ENCODE measurements around the gene KLRC2. TPM values are rescaled to one million over a fixed set of nuclear protein-coding genes. Genes with fewer than 3 reads are reported as not detected.
A peak's percentile ranks its signal among the peaks of the same experiment; 100 is the strongest.
"Not testable (repeated sequence)": the region's sequence is repeated elsewhere in the genome, so short reads cannot be mapped to it uniquely, and the experiment has no call there.

The KLRC2 gene
- total RNA-seq, 2 experiments from 2014 or later = 4.4 to 7.9 TPM

DNA sequence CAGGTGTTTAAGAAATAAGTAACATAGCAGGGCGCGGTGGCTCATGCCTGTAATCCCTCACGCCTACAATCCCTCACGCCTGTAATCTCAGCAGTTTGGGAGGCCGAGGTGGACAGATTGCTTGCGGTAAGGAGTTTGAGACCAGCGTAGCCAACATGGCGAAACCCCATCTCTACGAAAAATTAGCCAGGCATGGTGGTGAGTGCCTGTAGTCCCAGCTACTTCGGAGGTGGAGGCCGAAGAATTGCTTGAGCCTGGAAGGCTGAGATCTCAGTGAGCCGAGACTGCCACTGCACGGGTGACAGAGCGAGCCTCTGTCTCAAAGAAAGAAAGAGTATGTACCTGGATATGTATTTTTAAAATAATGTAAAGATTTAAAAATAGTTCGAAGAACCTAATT, 39.6 kb downstream of the KLRC2 start:
- POLR2A ChIA-PET = interaction anchor here (0.7 to 8.4 kb wide), 13 partner anchors 8 to 528 kb away, joined by 3 to 117 read pairs (median 5); partner anchors contain the start of gene KLRC4

DNA sequence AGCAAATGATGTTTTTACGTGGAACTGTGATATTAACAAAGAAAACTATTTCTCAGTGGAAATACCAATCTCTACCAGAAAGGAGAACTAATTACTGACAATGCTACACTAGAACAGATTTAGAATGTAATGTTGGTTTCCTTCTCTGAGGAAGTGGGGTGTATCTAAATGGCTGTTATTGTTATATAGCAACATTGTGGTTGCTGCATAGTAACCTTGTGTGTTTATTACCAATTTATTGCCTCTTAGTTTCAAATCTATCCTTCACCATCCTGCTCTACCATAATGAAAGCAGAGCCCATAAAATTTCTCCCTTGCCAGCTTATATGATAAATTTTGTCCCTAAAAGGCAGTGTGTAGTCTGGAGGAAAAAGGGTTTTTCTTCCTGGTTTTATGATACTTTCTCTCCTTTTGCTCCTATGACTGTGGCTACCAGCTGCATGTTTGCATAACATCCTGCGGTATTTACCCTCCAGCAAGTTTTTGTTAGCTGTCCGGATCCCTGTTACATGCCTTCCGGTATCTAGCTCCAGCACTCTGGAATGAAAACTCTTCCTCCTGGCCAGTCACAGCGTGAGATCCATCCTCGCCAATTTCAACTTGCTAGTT, 40.3 kb downstream of the KLRC2 start:
- Mint-ChIP-seq H3K4me3 (peak overlapping the region; percentile 69), H3K4me1 (peaks cover 60% of the 10 kb centered on the region), H3K27ac (peak overlapping the region; percentile 94), H3K9me3 (no peaks in the 10 kb centered on the region), H3K27me3 (no peaks in the 10 kb centered on the region), H3K36me3 (peaks cover 4% of the 10 kb centered on the region)
- POLR2A ChIA-PET = interaction anchor here (0.7 to 8.4 kb wide), 11 partner anchors 9 to 639 kb away, joined by 3 to 117 read pairs (median 5); partner anchors contain the start of gene KLRC4
- ATAC-seq (ENCODE audit: low read depth) = peak; percentile 55
- peak; percentile 35 for DNase-seq

More for the DNA sequence above, 39.6 kb downstream of the KLRC2 start:
- Mint-ChIP-seq H3K4me1 (peaks cover 62% of the 10 kb centered on the region), H3K27ac (peak overlapping the region; percentile 54), H3K4me3 (peak overlapping the region; percentile 18)
- H3K36me3 Mint-ChIP-seq; DNase-seq; H3K9me3 Mint-ChIP-seq; H3K27me3 Mint-ChIP-seq; ATAC-seq (ENCODE audit: low read depth): not testable (repeated sequence)

DNA sequence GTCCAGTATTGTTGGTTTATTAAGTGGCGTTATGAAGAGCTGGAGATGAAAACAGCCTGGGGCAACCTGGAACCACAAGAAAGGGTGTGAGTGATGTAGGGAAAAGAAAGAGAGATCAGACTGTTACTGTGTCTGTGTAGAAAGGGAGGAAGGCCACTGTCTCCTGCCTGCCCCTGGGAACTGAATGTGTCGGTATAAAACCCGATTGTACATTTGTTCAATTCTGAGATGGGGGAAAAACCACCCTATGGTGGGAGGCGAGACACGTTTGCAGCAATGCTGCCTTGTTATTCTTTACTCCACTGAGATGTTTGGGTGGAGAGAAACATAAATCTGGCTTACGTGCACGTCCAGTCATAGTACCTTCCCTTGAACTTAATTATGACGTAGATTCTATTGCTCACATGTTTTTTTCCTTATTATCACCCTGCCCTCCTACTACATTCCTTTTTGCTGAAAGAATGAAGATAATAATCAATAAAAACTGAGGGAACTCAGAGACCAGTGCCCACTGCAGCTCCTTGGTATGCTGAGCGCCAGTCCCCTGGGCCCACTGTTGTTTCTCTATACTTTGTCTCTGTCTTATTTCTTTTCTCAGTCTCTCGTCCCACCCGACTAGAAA, 41.2 kb downstream of the KLRC2 start:
- H3K36me3 Mint-ChIP-seq, H3K27me3 Mint-ChIP-seq, H3K9me3 Mint-ChIP-seq: not testable (repeated sequence)
- H3K4me3 Mint-ChIP-seq = peak overlapping the region; percentile 69
- DNase-seq = peak; percentile 47
- peak overlapping the region; percentile 94 for H3K27ac Mint-ChIP-seq
- H3K4me1 Mint-ChIP-seq = peaks cover 61% of the 10 kb centered on the region
- POLR2A ChIA-PET = interaction anchor here (1.2 to 8.4 kb wide), 9 partner anchors 8 to 639 kb away, joined by 4 to 117 read pairs (median 5); partner anchors contain the start of gene KLRC4
- peak; percentile 45 for ATAC-seq (ENCODE audit: low read depth)

DNA sequence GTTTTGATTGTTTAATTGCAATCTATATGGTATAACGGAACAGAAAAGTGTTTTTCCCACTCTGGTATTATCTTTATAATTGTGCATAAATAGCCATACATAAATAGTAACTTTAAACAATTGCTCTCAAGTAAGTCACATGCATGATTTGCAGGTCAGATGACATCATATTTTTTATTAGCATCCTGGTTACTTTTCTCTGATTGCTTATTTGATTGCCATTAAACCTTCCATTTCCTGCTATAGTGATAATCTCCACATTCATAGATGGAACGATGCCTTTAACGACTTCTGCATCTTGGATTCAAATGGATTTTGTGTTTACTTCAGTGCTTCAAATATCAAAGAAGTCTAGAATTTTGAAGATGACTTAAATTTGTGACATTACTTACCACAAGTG, 42.5 kb downstream of the KLRC2 start:
- Mint-ChIP-seq H3K27me3 (no peaks in the 10 kb centered on the region), H3K4me3 (peak overlapping the region; percentile 67), H3K36me3 (peaks cover 11% of the 10 kb centered on the region), H3K4me1 (peaks cover 59% of the 10 kb centered on the region), H3K9me3 (no peaks in the 10 kb centered on the region), H3K27ac (peak overlapping the region; percentile 76)
- ATAC-seq (ENCODE audit: low read depth) (no peak), DNase-seq (no peak)
- POLR2A ChIA-PET = interaction anchor here (0.7 to 8.4 kb wide), 17 partner anchors 7 to 745 kb away, joined by 3 to 117 read pairs (median 5); partner anchors contain the start of genes CLEC2B and CLEC2D

DNA sequence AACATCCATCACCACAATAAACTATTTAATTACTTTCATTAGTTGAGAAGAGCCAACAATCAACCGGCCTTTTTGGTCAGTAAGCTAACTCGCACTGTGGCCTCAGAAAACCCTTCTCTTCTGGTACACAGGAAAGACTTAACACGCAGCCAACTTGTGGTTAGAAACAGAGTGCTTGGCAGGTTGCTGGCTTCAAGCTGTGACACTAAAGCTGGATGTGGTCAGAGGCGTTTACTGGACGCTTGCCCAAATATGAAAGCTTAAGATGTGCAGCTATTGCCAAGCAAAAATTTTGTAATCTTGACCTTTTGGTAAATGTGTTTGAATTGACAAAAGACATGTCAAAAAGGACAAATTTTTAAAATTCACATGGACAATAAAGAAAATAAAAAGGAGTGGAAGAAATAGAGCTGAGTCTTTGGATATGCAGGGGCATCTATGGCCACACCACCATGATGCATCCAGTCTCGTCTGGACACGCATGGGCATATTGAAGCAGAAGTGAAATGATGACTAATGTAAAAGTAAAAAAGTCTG, 43.3 kb downstream of the KLRC2 start:
- DNase-seq (no peak), ATAC-seq (ENCODE audit: low read depth) (peak; percentile 48)
- Mint-ChIP-seq H3K4me1 (peaks cover 54% of the 10 kb centered on the region), H3K27ac (peak overlapping the region; percentile 93), H3K27me3 (no peaks in the 10 kb centered on the region), H3K9me3 (no peaks in the 10 kb centered on the region), H3K4me3 (peak overlapping the region; percentile 81), H3K36me3 (peaks cover 12% of the 10 kb centered on the region)
- POLR2A ChIA-PET = interaction anchor here (0.5 to 8.4 kb wide), 18 partner anchors 10 to 744 kb away, joined by 3 to 117 read pairs (median 4); partner anchors contain the start of genes CD69, CLEC2B and CLEC2D

DNA sequence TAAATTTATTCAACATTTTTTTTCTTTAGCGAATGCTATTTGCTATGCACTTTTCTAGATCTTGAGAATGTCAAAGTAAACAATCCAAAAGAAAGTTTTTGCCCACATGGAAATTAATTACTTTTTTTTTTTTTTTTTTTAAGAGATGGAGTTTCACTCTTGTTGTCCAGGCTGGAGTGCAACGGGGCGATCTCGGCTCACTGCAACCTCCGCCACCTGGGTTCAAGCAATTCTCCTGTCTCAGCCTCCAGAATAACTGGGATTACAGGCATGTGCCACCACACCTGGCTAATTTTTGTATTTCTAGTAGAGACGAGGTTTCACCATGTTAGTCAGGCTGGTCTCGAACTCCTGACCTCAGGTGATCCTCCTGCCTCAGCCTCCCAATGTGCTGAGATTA, 44.8 kb downstream of the KLRC2 start:
- not testable (repeated sequence) for H3K27me3 Mint-ChIP-seq; DNase-seq; ATAC-seq (ENCODE audit: low read depth); H3K9me3 Mint-ChIP-seq
- Mint-ChIP-seq H3K4me3 (peak overlapping the region; percentile 60), H3K4me1 (peaks cover 53% of the 10 kb centered on the region), H3K36me3 (peaks cover 18% of the 10 kb centered on the region), H3K27ac (peak overlapping the region; percentile 81)
- POLR2A ChIA-PET = interaction anchor here (0.7 to 8.4 kb wide), 9 partner anchors 9 to 635 kb away, joined by 3 to 117 read pairs (median 8); partner anchors contain the start of gene CD69

DNA sequence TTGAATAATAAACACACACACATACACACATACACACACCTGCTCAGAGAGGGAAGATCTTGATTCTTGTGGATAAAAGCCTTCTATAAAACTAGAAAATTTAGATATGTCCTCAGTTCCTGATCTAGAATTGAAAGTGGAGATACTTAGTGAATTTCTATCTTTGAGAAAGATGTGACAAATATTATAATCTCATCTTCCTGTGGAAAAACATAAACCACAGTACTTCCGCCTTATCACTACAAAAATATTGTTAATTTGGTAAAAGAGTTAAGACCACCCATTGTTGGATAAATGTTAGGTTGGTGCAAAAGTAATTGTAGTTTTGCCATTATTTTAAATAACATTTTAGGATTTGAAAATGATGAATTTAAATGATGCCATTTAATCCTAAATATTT, 45.9 kb downstream of the KLRC2 start, which contains the start of gene KLRK1:
Gene KLRK1, minus strand, starts transcription at position 138 of the 400 bp plus-strand sequence. CDS start 1,231 bp downstream, outside the sequence.
- H3K9me3 Mint-ChIP-seq = no peaks in the 10 kb centered on the region
- POLR2A ChIA-PET = interaction anchor here (0.9 to 8.4 kb wide), 8 partner anchors 8 to 629 kb away, joined by 3 to 117 read pairs (median 25); partner anchors contain the start of gene CD69
- peak within 1 kb of the TSS; percentile 89 for H3K27ac Mint-ChIP-seq
- ATAC-seq (ENCODE audit: low read depth) (no peak), DNase-seq (no peak)
- H3K36me3 Mint-ChIP-seq = peaks cover 27% of the 10 kb centered on the region
- no peaks in the 10 kb centered on the region for H3K27me3 Mint-ChIP-seq
- H3K4me1 Mint-ChIP-seq = peaks cover 51% of the 10 kb centered on the region
- H3K4me3 Mint-ChIP-seq = peak within 1 kb of the TSS; percentile 84

DNA sequence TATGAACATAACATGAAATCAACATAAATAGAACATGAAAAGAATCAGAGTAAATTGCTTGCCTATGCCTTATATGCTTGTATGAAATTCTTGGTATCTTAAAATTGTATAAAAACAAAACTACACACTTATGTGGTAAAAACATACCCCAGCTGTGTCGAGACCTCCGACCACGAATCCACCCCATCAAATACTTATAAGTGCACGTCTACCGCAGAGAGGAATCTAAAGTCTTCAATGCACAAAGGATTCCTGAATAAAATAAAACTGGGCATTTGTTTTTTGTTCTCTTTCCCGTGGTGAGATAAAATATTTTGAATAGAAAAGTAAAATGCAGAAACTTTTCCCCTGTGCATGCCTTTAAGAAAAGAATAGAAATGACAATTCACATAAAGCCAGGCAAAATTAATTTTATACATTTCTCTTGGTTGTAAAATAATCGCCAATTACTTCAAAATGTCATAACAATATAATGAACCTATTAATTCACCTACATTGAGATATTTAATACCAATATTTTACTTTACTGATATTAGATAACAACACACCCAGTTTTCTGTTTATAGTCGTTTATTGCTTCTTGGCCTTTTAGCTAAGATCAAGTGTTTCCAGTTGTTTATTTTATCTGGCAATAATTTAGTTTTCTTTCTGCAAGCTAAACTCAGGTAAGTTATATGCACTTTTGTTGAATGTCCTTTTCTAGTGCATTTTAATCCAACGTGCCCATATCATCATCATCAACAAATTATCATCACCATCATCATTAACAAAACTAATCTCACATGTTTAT, 47.0 kb downstream of the KLRC2 start:
- Mint-ChIP-seq H3K4me1 (peaks cover 53% of the 10 kb centered on the region), H3K4me3 (peak overlapping the region; percentile 84), H3K27ac (peak overlapping the region; percentile 89), H3K9me3 (no peaks in the 10 kb centered on the region), H3K36me3 (peaks cover 36% of the 10 kb centered on the region), H3K27me3 (no peaks in the 10 kb centered on the region)
- ATAC-seq (ENCODE audit: low read depth) (no peak), DNase-seq (no peak)
- POLR2A ChIA-PET = interaction anchor here (0.9 to 5.5 kb wide), 13 partner anchors 7 to 720 kb away, joined by 3 to 87 read pairs (median 9); partner anchors contain the start of genes CD69 and CLEC2D

DNA sequence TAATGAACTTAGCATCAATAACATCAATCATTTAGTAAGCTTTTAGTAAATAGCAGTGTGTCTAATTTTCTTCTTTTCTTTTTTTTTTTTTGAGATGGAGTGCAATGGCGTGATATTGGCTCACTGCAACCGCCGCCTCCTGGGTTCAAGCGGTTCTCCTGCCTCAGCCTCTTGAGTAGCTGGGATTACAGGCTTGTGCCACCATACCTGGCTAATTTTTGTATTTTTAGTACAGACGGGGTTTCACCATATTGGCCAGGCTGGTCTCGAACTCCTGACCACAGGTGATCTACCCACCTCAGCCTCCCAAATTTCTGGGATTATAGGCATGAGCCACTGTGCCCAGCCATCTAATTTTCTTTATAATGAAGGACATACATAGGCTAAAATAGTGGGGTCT, 48.3 kb downstream of the KLRC2 start:
- H3K27me3 Mint-ChIP-seq; H3K9me3 Mint-ChIP-seq; ATAC-seq (ENCODE audit: low read depth); DNase-seq: not testable (repeated sequence)
- Mint-ChIP-seq H3K4me3 (peak overlapping the region; percentile 84), H3K36me3 (peaks cover 46% of the 10 kb centered on the region), H3K27ac (peak overlapping the region; percentile 89), H3K4me1 (peaks cover 51% of the 10 kb centered on the region)
- POLR2A ChIA-PET = interaction anchor here (0.6 to 5.5 kb wide), 18 partner anchors 8 to 714 kb away, joined by 3 to 87 read pairs (median 8); partner anchors contain the start of genes CD69, CLEC2B and GABARAPL1

DNA sequence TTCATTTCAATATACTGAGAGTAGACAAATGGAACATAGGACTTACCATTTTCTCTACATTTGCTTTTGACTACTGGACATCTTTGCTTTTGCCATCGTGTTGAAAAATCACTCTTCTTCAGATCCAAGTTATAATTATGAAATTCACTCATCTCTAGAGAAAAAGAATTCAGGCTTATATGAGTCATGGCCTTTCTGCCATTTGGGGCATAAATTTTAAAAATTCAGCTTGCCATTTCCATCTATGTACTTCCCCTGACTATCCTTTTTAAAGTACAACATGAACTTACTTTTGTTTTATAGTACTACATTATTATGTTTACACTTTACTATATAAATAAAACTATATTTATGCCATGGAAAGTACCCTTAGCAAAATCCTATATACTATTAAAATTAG, 49.0 kb downstream of the KLRC2 start:
- H3K4me1 Mint-ChIP-seq = peaks cover 52% of the 10 kb centered on the region
- peak overlapping the region; percentile 84 for H3K4me3 Mint-ChIP-seq
- H3K36me3 Mint-ChIP-seq = peaks cover 52% of the 10 kb centered on the region
- H3K27ac Mint-ChIP-seq = peak overlapping the region; percentile 89
- H3K9me3 Mint-ChIP-seq = no peaks in the 10 kb centered on the region
- no peak for DNase-seq
- no peak for ATAC-seq (ENCODE audit: low read depth)
- H3K27me3 Mint-ChIP-seq = no peaks in the 10 kb centered on the region
- POLR2A ChIA-PET = interaction anchor here (0.6 to 5.5 kb wide), 17 partner anchors 9 to 1972 kb away, joined by 3 to 87 read pairs (median 9); partner anchors contain the start of genes CLEC2B and GABARAPL1

DNA sequence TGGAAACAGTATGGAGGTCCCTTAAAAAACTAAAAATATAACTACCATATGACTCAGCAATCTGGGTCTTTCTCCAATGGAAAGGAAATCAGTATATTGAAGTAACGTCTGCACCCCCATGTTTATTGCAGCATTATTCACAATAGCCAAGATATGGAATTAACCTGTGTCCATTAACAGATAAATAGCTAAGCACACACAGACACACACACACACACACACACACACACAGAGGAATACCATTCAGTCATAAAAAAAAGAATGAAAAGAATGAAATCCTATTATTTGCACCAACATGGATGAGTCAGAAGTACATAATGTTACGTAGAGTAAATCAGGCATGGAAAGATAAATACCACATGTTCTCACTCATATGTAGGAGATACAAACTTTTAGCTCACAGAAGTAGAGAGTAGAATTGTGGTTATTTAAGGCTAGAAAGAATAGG, 50.6 kb downstream of the KLRC2 start:
- Mint-ChIP-seq H3K4me1 (peaks cover 61% of the 10 kb centered on the region), H3K4me3 (peak overlapping the region; percentile 84), H3K27ac (peak overlapping the region; percentile 88), H3K36me3 (peaks cover 63% of the 10 kb centered on the region), H3K27me3 (no peaks in the 10 kb centered on the region), H3K9me3 (no peaks in the 10 kb centered on the region)
- POLR2A ChIA-PET = interaction anchor here (0.6 to 5.5 kb wide), 17 partner anchors 11 to 729 kb away, joined by 3 to 87 read pairs (median 4); partner anchors contain the start of genes CD69, GABARAPL1 and KLRC4
- ATAC-seq (ENCODE audit: low read depth) = peak; percentile 43
- no peak for DNase-seq

DNA sequence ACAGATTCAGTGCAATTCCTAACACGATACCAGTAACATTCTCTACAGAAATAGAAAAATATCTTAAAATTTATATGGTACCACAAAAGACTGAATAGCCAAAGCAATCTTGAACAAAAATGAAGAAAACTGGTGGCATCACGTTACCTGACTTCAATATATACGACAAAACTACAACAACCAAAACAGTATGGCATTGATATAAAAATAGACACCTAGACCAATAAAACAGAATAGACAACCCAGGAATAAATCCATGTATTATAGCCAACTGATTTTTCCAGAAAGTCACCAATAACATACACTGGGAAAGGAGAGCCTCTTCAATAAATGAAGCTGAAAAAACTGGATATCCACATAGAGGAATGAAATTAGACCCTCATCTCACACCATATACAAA, 51.6 kb downstream of the KLRC2 start:
- Mint-ChIP-seq H3K27ac (peak overlapping the region; percentile 88), H3K36me3 (peaks cover 64% of the 10 kb centered on the region), H3K4me3 (peak overlapping the region; percentile 84), H3K9me3 (no peaks in the 10 kb centered on the region), H3K27me3 (no peaks in the 10 kb centered on the region), H3K4me1 (peaks cover 57% of the 10 kb centered on the region)
- DNase-seq (no peak), ATAC-seq (ENCODE audit: low read depth) (no peak)
- POLR2A ChIA-PET = interaction anchor here (0.9 to 5.5 kb wide), 7 partner anchors 12 to 623 kb away, joined by 3 to 87 read pairs (median 9); no protein-coding TSS in a partner anchor
